ENCODE measurements around the gene ELK4.

DNA sequence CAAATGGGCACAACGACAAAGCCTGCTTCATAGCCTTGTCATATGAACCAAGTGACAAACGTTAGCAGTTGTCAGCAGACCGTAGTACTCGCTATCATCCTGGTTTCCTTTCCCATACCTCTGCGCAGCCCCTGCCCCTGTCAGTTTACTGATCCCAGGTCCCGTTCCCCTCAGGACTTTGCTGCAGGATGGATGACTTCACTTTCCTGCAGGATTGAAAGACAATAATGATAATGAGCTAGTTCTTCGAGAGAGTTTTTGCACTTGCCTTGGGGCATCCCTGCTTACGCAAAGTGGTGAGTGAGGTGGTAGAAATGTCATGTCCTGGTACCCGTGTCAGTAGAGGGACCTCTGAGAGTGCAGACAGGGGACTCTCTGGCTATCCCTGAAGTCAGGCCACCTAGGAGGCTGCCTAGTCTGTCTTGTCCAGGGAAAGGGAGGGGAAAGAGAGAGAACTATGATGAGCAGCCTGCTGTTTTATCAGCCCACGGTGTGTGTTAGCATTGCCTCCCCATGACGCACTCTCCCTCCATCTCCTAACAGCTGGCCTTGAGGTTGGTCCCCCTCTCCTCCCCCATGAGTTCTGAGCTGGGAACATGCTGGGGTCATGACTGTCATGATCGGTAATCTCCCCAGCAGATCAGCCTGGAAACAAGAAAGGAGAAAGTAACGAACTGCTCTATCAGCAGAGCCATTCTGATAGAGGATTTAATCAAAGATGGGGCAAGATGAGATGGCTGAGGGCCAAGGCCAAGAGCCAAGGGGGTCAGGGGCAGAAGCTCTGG lies 53.7 kb downstream of the ELK4 start:
- TF ChIP-seq, protein P1, sequence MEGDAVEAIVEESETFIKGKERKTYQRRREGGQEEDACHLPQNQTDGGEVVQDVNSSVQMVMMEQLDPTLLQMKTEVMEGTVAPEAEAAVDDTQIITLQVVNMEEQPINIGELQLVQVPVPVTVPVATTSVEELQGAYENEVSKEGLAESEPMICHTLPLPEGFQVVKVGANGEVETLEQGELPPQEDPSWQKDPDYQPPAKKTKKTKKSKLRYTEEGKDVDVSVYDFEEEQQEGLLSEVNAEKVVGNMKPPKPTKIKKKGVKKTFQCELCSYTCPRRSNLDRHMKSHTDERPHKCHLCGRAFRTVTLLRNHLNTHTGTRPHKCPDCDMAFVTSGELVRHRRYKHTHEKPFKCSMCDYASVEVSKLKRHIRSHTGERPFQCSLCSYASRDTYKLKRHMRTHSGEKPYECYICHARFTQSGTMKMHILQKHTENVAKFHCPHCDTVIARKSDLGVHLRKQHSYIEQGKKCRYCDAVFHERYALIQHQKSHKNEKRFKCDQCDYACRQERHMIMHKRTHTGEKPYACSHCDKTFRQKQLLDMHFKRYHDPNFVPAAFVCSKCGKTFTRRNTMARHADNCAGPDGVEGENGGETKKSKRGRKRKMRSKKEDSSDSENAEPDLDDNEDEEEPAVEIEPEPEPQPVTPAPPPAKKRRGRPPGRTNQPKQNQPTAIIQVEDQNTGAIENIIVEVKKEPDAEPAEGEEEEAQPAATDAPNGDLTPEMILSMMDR (IDR thresholded peaks at IDR 0.05; ENCODE audit: low read depth, low read length) = no peak
- no peak for TF ChIP-seq EZH2phosphoT487 (IDR thresholded peaks at IDR 0.05; ENCODE audit: low read depth)

All from OCI-LY3 (cell line).